GM10248 (cell line): ENCODE results near the gene CDON.

ENCODE experiments used
- CTCF ChIA-PET: fragments of 300-600 bp; sonication (Branson Sonifier 250); formaldehyde crosslinking; extraction: SDS; loops from one replicate; lab custom pipeline; 2021; ENCODE audit warnings: antibody characterized with exemption; lab: Yijun Ruan, JAX
- POLR2A ChIA-PET: fragments of 350-650 bp; sonication (Branson Sonifier 250); formaldehyde crosslinking; extraction: SDS; loops from one replicate; lab custom pipeline; 2020; ENCODE audit warnings: antibody characterized with exemption; lab: Yijun Ruan, JAX
- DNase-seq: peaks from one replicate; pipeline ENCODE4 v3.0.0; 2012; ENCODE audit errors: extremely low spot score
- CTCF ChIP-seq: IDR thresholded peaks from 2 replicates; pipeline ENCODE4 v1.5.1; 2012; ENCODE audit warnings: mild to moderate bottlenecking, low read depth; ENCODE audit errors: extremely low read depth, missing control alignments, control extremely low read depth

The CDON gene

GRCh38 chr11:125958872-125959400 is 103.7 kb downstream of the CDON start:
- DNase-seq: no peak
- ChIA-PET POLR2A (no interaction called here), CTCF (no interaction called here)
- no peak for TF ChIP-seq CTCF

GRCh38 chr11:125957618-125958332 is 104.9 kb downstream of the CDON start:
- ChIA-PET CTCF (interaction anchor here (1.5 kb wide), 1 partner anchor 16 kb away, joined by 5 read pairs; no protein-coding TSS in a partner anchor), POLR2A (no interaction called here)
- TF ChIP-seq CTCF: no peak
- no peak for DNase-seq

- ChIA-PET POLR2A (no interaction called here), CTCF (interaction anchor here (1.4 to 1.5 kb wide), 3 partner anchors 13 to 237 kb away, joined by 3 to 5 read pairs (median 4); no protein-coding TSS in a partner anchor)
Observed at GRCh38 chr11:125956391-125957134, 106.1 kb downstream of the CDON start.

GRCh38 chr11:125955856-125956255 is 106.8 kb downstream of the CDON start:
- DNase-seq: no peak
- CTCF ChIA-PET: interaction anchor here (1.4 to 1.5 kb wide), 2 partner anchors 13 to 238 kb away, joined by 3 to 4 read pairs; no protein-coding TSS in a partner anchor
- POLR2A ChIA-PET: no interaction called here
- no peak for TF ChIP-seq CTCF

More at GRCh38 chr11:125956391-125957134, 106.1 kb downstream of the CDON start:
- DNase-seq: no peak
- TF ChIP-seq CTCF: no peak

- POLR2A ChIA-PET: no interaction called here
Observed at GRCh38 chr11:125954945-125955640, 107.6 kb downstream of the CDON start.

More at GRCh38 chr11:125954945-125955640, 107.6 kb downstream of the CDON start:
- TF ChIP-seq CTCF: no peak
- CTCF ChIA-PET: no interaction called here
- no peak for DNase-seq
